Body of pancreas (tissue), 4 donors: ENCODE measurements around the gene A3GALT2. TPM values are rescaled to one million over a fixed set of nuclear protein-coding genes. Genes with fewer than 3 reads are reported as not detected.

Source experiments
- ATAC-seq: fragments of 150-250 bp; one replicate; pipeline ENCODE4 v1.9.1; 2016
- DNase-seq, 4 donors: peaks; one replicate each; pipeline ENCODE4 v3.0.0-alpha.2; 2019
- H3K27ac ChIP-seq, 4 donors: fragments of 200-600 bp; sonication (generic); 1 replicate in 3 of 4; 2 replicates in 1 of 4; pipeline versions ENCODE4 v1.5.1 to v1.6.1; 2016 to 2019; ENCODE audit warnings: mild to moderate bottlenecking in 1 of 4, mixed read lengths in 1 of 4, moderate library complexity in 1 of 4
- H3K27me3 ChIP-seq, 2 donors: fragments of 200-600 bp; sonication (generic); one replicate each; pipeline ENCODE4 v1.6.0; 2016; ENCODE audit warnings: mild to moderate bottlenecking in 1 of 2
- H3K36me3 ChIP-seq, 2 donors: fragments of 200-600 bp; sonication (generic); replicated peaks in 1 of 2; 2 replicates each; pipeline ENCODE4 v1.5.1; 2016; ENCODE audit warnings: low read depth in 2 of 2; ENCODE audit not compliant: insufficient read depth in 1 of 2
- H3K4me1 ChIP-seq: fragments of 200-600 bp; sonication (generic); one replicate; pipeline ENCODE4 v1.6.0; 2016
- H3K4me3 ChIP-seq, 2 donors: fragments of 200-600 bp; sonication (generic); 1 replicate in 1 of 2; 2 replicates in 1 of 2; pipeline ENCODE4 v1.5.1; 2016 to 2019
- H3K9me3 ChIP-seq, 3 donors: fragments of 200-600 bp; sonication (generic); 1 replicate in 2 of 3; 2 replicates in 1 of 3; pipeline ENCODE4 v1.5.1; 2016
- POLR2A ChIP-seq, 3 donors: fragments of 450-650 bp; IDR thresholded peaks; one replicate each; pipeline ENCODE4 v1.6.1; 2016; ENCODE audit warnings: antibody characterized with exemption in 3 of 3, mild to moderate bottlenecking in 2 of 3
- WGBS, 2 donors: methylation state at CpG; one replicate each; pipeline ENCODE4 v1.1.5; 2017; 5-methylcytosine and 5-hydroxymethylcytosine counted together
- intact Hi-C: fragments of 100-400 bp; cut with DNase I; formaldehyde crosslinking; loops from one replicate; pipeline ENCODE4 v1.15.1; 2023
- total RNA-seq, 2 donors: library from RNA; depleted of rRNA; stranded (reverse); fragments of >200 nt; gene quantifications; one replicate each; pipeline ENCODE4 v1.1.0, GENCODE V29; 2016
- TF ChIP-seq, protein P1 (sequence below), 7 experiments: fragments of 450-650 bp in 4 of 7; fragments of 200-600 bp in 3 of 7; sonication (generic) in 3 of 7; IDR thresholded peaks; one replicate each; pipeline ENCODE4 v1.5.1; 2016 to 2019; ENCODE audit warnings: antibody characterized with exemption in 7 of 7

A3GALT2 gene
- total RNA-seq, 2 donors from 2014 or later = not detected

DNA sequence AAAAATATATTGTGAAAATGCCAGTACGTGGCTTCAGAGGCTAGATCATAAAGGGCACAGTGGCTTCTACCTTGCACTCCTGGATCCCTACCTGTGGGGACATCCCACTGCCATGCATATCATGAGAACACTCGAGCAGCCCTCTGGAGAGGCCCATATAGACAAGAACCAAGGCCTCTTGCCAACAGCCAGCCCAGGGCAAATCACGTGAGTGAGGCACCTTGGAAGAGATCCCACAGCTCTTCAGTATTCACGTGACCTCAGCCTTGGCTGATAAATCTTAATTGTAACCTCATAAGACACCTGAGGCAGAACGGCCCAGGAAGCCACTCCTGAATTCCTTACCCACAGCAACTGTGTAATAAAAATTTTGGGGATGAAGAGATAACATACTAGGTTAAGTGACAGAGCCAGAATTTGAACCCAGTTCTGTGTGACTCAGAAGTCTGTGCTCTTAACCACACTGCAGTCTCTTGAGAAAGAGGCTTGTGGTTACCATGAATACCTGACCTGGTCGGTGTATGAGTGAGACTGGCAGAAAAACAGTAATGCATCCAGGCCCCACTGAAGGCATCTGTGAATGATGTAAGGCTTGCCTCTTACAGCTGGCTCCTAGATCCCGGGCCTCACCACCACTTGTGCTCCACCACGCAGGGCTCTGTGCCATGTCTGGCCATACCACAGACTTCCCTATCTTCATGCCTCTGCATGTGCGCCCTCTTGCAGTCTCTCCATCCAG lies 6.9 kb upstream of the A3GALT2 start:
- TF ChIP-seq, protein P1, sequence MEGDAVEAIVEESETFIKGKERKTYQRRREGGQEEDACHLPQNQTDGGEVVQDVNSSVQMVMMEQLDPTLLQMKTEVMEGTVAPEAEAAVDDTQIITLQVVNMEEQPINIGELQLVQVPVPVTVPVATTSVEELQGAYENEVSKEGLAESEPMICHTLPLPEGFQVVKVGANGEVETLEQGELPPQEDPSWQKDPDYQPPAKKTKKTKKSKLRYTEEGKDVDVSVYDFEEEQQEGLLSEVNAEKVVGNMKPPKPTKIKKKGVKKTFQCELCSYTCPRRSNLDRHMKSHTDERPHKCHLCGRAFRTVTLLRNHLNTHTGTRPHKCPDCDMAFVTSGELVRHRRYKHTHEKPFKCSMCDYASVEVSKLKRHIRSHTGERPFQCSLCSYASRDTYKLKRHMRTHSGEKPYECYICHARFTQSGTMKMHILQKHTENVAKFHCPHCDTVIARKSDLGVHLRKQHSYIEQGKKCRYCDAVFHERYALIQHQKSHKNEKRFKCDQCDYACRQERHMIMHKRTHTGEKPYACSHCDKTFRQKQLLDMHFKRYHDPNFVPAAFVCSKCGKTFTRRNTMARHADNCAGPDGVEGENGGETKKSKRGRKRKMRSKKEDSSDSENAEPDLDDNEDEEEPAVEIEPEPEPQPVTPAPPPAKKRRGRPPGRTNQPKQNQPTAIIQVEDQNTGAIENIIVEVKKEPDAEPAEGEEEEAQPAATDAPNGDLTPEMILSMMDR (IDR thresholded peaks at IDR 0.05) = no peak
- TF ChIP-seq POLR2A (IDR thresholded peaks at IDR 0.05) = no peak
- peak overlapping the region in 1 of 4 donors; percentile 37 for H3K27ac ChIP-seq
- H3K4me3 ChIP-seq = no peak overlapping the region
- peaks cover 14% of the 10 kb centered on the region for H3K4me1 ChIP-seq
- intact Hi-C loops = no loop called here
- H3K9me3 ChIP-seq = no peaks in the 10 kb centered on the region
- no peaks in the 10 kb centered on the region for H3K27me3 ChIP-seq
- ATAC-seq (peak; percentile 31), DNase-seq (peak in 3 of 4 donors; percentile 59 to 65 (median 62))
- H3K36me3 ChIP-seq = peaks cover 40 to 70% of the 10 kb centered on the region in 2 donors
- WGBS, 2 donors = 48 to 52% methylated on average over 9 of the region's 9 CpGs

DNA sequence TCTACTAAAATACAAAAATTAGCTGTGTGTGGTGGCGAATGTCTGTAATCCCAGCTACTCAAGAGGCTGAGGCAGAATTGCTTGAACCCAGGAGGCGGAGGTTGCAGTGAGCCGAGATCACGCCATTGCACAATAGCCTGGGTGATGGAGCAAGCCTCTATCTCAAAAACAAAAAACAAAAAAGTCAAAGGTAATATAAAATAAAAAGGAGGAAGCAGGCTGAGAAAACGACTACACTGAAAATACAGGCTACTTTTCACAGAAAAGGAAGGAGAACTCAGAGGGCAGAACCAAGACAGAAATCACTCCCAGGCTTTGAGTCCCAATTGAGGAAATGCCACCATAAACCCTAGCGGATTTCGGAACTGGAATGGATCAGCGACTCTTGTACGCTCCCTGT lies 5.9 kb upstream of the A3GALT2 start:
- DNase-seq (no peak), ATAC-seq (no peak)
- intact Hi-C loops = no loop called here
- Histone ChIP-seq H3K36me3 (peaks cover 40 to 70% of the 10 kb centered on the region in 2 donors), H3K27ac (peak overlapping the region in 1 of 4 donors; percentile 37), H3K4me3 (no peak overlapping the region), H3K27me3 (no peaks in the 10 kb centered on the region), H3K4me1 (peaks cover 10% of the 10 kb centered on the region), H3K9me3 (no peaks in the 10 kb centered on the region)
- 72 to 88% methylated on average over 9 of the region's 9 CpGs for WGBS, 2 donors
- TF ChIP-seq POLR2A (IDR thresholded peaks at IDR 0.05) = no peak
- TF ChIP-seq, protein P1 (IDR thresholded peaks at IDR 0.05) = no peak

DNA sequence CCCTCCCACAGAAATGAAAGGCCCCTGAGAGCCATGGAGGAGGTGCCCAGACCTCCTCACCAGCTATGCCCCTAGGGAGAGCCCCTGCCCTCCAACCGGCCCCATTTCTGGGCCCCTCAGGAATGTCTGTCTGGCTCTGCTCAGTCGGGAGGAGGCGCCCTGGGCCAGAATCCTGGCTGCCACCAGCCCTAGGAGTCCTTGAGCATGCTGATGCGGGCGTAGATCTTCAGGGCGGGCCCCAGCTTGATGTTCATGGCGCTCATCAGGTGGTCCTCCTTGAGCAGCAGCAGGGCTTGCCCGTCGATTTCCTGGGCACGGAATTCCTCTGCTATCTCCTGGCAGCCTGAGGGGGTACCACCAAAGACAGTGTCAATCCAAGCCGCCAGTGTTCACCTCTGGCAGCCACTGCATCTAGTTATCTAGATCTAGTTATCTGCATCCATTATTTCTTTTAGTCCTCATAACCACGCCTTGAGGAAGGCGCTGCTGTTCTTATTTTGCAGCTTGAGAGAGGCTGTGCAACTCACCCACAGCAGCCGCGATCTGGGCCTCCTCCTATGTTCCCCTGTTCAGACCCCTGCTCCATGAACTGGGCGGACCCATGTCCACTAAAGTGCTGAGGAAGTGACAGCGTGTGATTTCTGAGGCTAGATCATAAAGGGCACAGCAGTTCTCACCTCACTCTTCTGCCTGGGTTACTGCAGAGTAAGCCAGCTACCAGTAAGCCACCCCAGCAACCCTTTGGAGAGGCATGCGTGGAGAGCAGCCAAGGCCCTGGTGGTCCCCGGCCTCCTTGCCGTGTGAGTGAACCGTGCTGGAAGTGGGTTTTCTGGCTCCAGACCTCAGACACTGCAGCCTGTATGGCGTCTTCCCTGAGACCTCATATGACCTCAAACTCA lies 4.0 kb upstream of the A3GALT2 start:
- WGBS, 2 donors = 88 to 89% methylated on average over 16 to 22 of the region's 22 CpGs
- no peaks in the 10 kb centered on the region for H3K9me3 ChIP-seq
- H3K4me1 ChIP-seq = peaks cover 10% of the 10 kb centered on the region
- no peaks in the 10 kb centered on the region for H3K27me3 ChIP-seq
- no peak for TF ChIP-seq POLR2A (IDR thresholded peaks at IDR 0.05)
- TF ChIP-seq, protein P1 (IDR thresholded peaks at IDR 0.05) = no peak
- no peak overlapping the region for H3K27ac ChIP-seq
- no peak for ATAC-seq
- DNase-seq = no peak
- no peak overlapping the region for H3K4me3 ChIP-seq
- peaks cover 30 to 53% of the 10 kb centered on the region in 2 donors for H3K36me3 ChIP-seq
- intact Hi-C loops = no loop called here

DNA sequence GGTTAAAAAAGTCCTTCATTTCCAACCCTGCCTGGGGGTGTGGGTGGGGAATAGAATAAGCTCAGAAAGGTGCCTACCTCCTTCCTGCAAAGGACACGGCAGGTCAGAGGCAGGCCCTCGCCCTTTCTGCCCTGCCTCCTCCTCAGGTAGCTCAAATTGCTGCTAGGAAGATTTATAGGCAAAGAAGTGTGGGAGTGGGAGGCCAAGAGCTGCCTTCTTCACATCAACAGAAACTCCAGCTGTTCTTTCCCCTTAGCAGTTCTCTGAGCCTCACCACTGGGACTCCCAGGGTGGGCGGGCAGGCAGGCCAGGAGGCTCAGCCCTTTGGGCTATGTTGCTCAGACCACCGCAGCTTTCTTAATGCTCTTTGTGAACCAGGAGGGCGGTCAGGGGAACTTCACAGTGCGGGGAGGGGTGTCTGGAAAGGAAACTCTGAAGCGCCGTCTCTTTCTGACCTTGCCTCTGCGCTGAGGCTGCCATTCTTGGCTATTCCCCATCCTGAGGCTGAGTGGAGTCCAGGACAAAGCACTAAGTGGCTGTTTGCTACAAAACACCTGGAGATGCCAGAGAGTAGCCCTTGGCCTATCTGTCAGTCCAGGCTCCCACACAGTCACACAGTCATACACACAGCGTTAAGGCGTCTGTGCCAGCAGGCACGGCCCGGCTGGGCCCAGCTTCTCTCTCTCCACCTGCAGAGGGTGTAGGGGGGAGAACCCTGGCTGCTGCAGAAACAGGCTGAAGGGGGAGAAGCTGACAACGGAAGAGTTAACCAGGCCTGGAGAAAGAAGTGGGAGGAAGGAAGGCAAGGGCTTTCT lies 3.0 kb upstream of the A3GALT2 start:
- DNase-seq (no peak), ATAC-seq (no peak)
- no peaks in the 10 kb centered on the region for H3K9me3 ChIP-seq
- H3K4me1 ChIP-seq = peaks cover 10% of the 10 kb centered on the region
- intact Hi-C loops = no loop called here
- H3K36me3 ChIP-seq = peaks cover 20 to 43% of the 10 kb centered on the region in 2 donors
- no peaks in the 10 kb centered on the region for H3K27me3 ChIP-seq
- H3K27ac ChIP-seq = no peak overlapping the region
- 84 to 89% methylated on average over 13 to 14 of the region's 14 CpGs for WGBS, 2 donors
- no peak for TF ChIP-seq POLR2A (IDR thresholded peaks at IDR 0.05)
- TF ChIP-seq, protein P1 (IDR thresholded peaks at IDR 0.05) = no peak
- H3K4me3 ChIP-seq = no peak overlapping the region
